DMS153 (cell line): ENCODE measurements around the gene RBBP9.
"Not testable (repeated sequence)": the region's sequence is repeated elsewhere in the genome, so short reads cannot be mapped to it uniquely, and the experiment has no call there.

Source experiments
- DNase-seq: peaks from one replicate; lab custom pipeline; 2025; lab: John Stamatoyannopoulos, UW

Gene RBBP9

DNA sequence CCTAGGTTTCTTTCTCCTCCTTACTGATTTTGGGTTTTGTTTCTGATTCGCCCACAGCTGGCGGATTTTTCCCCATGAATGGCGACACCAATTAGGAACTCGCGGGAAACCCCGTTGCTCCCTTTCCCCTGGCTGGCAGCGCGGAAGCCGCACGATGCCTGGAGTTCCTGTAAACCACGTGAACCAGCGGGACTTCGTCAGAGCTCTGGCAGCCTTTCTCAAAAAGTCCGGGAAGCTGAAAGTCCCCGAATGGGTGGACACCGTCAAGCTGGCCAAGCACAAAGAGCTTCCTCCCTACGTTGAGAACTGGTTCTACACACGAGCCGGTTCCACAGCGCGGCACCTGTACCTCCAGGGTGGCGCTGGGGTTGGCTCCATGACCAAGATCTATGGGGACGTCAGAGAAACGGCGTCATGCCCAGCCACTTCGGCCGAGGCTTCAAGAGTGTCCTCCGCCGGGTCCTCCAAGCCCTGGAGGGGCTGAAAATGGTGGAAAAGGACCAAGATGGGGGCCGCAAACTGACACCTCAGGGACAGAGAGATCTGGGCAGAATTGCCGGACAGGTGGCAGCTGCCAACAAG lies 7.5 kb upstream of the RBBP9 start:
- no peak for DNase-seq

GRCh38 chr20:18501672-18502071 lies 4.6 kb upstream of the RBBP9 start:
- not testable (repeated sequence) for DNase-seq

- no peak for DNase-seq
These were observed 578 bp upstream of the RBBP9 start for GRCh38 chr20:18497603-18498002.

GRCh38 chr20:18496042-18496441 lies 983 bp downstream of the RBBP9 start:
- DNase-seq = peak; percentile 16

DNA sequence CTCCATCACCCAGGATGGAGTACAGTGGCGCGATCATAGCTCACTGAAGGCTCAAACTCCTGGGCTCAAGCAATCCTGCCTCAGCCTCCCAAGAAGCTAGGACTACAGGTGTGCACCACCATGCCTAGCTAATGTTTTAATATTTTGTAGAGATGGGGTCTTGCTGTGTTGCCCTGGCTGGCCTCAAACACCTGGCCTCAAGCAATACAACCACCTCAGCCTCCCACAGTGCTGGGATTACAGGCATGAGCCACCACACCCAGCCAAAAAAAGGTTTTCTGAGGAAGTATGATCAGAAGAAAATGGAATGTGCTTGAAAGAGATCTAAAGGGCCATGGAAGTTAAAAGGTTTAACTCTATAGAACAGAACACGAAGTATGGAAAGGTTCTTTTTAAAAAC lies 8.7 kb downstream of the RBBP9 start:
- no peak for DNase-seq

DNA sequence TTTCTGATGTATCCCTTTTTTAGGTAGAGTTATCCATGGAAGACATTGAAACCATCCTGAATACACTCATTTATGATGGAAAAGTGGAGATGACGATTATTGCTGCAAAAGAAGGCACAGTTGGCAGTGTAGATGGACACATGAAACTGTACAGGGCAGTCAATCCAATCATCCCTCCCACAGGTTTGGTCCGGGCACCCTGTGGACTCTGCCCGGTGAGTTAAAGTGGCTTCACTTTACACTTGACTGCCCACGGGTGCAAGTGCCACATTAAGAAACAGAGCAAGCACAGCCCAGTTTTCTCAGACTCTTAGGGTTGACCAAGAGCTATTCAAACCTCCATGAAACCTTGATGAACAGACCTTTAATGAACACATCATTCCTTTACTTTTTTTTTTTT lies 15.4 kb downstream of the RBBP9 start:
- DNase-seq = no peak

GRCh38 chr20:18477821-18478220 lies 19.2 kb downstream of the RBBP9 start:
- no peak for DNase-seq

- no peak for DNase-seq
These were observed 19.8 kb downstream of the RBBP9 start for GRCh38 chr20:18477218-18477617.

DNA sequence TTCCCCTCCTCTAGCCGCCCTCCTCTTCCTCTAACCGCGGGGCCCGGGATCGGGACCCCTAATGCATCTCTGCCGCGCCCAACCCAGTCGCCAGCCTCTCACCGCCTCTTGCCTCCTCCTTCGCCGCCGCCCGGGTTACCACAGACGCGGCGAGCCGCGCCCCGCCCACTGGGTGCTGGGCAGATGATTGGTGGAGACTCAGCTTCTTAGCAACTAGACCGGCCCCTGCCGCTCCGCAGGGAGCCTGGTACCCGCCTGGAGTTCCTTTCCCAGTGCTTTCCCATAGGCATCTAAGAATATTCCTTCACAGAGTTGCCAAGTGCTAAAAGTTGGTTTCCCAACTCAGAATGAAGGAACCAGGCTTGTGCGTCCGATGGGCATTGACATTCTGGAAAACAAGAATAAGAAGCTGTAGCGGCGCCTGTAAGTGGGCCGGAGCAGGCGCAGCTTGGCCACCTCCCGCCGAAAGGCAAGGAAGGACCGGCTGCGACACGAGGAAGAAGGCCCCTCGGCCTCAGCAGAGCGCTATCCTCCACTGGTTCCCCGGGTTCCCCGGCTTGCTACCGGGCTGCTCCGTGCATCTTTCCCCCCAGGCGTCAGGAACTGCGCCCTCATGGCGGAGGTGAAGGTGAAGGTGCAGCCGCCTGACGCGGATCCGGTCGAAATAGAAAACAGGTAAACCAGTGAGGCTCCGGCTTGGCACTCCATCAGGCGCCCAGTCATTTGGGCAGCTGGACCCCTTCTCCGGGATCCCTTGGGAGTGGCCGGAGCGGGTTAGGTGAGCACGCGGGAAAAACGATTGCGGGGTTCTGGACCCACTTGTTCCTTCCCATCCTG lies 29.9 kb downstream of the RBBP9 start, which contains the start of the genes DZANK1 and POLR3F:
TSS of gene DZANK1 (minus strand) at position 137 of the 837 bp plus-strand sequence. CDS start 1,672 bp downstream, outside the sequence.
TSS of gene POLR3F (plus strand) at position 497 of the 837 bp plus-strand sequence. CDS start at position 614, 117 bp downstream.
- DNase-seq = peak; percentile 93

- no peak for DNase-seq
These were observed 30.5 kb downstream of the RBBP9 start for GRCh38 chr20:18466574-18466893.

DNA sequence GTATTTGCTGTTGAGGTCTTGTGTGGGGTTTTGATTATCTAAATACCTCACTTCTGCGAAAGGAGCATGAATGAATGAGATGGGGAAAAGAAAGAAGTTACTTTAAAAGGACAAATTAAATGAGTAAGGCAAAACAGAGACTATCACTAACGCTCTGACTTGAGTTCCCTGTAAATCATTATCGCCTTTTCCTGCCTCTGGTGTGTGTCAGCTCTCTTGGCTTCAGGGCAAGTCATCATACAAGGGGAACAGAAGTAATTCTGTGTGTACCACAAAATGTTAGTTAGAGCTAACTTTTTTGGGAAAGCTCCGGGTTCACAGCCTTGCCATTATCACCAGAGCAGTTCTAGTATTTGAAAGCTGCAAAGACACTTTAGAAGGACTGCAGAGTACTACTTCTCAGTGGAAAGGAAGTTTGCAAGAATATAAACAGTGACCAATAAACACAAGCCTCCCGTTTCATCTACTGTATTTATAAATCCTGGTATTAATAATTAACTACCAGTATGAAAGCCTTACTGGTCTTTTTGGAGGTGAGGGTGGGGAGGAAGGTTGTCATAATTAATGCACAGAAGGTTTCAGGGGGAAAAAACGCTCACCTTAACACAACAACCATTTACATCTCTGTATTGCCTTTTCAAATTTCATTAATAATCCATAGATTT lies 31.4 kb downstream of the RBBP9 start:
- DNase-seq = no peak

- DNase-seq = no peak
These were observed 40.4 kb downstream of the RBBP9 start for GRCh38 chr20:18456600-18456999.

DNA sequence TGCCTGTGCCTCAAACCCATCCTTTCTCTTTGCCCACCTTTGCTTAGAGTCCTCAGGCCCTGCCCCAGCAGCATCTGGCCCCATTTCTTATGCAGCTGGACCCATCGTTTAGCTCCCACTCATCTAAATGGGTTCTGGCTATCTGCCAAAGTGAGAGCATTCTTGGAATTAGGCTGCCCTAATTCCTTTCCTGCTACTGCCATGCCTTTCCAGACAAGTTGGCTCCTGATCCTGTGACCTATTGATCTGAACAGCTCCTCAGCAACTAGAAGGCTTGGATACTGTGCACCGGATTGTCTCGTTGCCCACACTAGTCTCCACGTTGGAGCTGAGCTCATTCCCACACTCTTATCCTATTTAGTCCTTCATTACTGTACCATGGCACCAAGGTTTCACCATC lies 53.1 kb downstream of the RBBP9 start:
- no peak for DNase-seq

- DNase-seq = no peak
These were observed 56.6 kb downstream of the RBBP9 start for GRCh38 chr20:18440403-18440802.

GRCh38 chr20:18436847-18437246 lies 60.2 kb downstream of the RBBP9 start:
- DNase-seq = no peak
